BJ (cell line): ENCODE results near the gene LHPP. TPM values are rescaled to one million over a fixed set of nuclear protein-coding genes. Genes with fewer than 3 reads are reported as not detected.

Source experiments
- CTCF ChIA-PET: fragments of 350-600 bp; formaldehyde crosslinking; extraction: SDS; loops from one replicate; lab custom pipeline; 2021; ENCODE audit warnings: antibody characterized with exemption, inconsistent platforms; lab: Yijun Ruan, JAX
- POLR2A ChIA-PET: fragments of 300-600 bp; sonication (Branson Sonifier 250); formaldehyde crosslinking; extraction: SDS; loops from one replicate; lab custom pipeline; 2021; ENCODE audit warnings: antibody characterized with exemption; lab: Charles Lee
- DNase-seq: peaks from one replicate; pipeline ENCODE4 v3.0.0-alpha.2; 2011; ENCODE audit warnings: low read depth
- H3K27me3 ChIP-seq: 2 replicates; pipeline ENCODE4 v1.6.0; 2011; ENCODE audit warnings: low read length; ENCODE audit not compliant: control insufficient read depth, insufficient read depth
- H3K36me3 ChIP-seq: 2 replicates; pipeline ENCODE4 v1.5.1; 2011; ENCODE audit warnings: low read length; ENCODE audit not compliant: control insufficient read depth, insufficient read depth
- H3K4me3 ChIP-seq: 2 replicates; pipeline ENCODE4 v1.5.1; 2011; ENCODE audit warnings: low read depth, mild to moderate bottlenecking, control low read depth, low read length
- polyA plus RNA-seq: library from polyadenylated mRNA; depleted of rRNA; stranded (reverse); fragments of >200 nt; gene quantifications from 2 replicates; pipeline ENCODE4 v1.2.3, GENCODE V29; 2011
- TF ChIP-seq, protein P1 (sequence below): IDR thresholded peaks from 2 replicates; pipeline ENCODE4 v1.5.1; 2011; ENCODE audit warnings: low read depth, mild to moderate bottlenecking, control low read depth, inconsistent platforms, low read length, moderate library complexity; ENCODE audit not compliant: insufficient read depth

LHPP gene
- polyA plus RNA-seq, 1 experiment: 23.8 TPM

DNA sequence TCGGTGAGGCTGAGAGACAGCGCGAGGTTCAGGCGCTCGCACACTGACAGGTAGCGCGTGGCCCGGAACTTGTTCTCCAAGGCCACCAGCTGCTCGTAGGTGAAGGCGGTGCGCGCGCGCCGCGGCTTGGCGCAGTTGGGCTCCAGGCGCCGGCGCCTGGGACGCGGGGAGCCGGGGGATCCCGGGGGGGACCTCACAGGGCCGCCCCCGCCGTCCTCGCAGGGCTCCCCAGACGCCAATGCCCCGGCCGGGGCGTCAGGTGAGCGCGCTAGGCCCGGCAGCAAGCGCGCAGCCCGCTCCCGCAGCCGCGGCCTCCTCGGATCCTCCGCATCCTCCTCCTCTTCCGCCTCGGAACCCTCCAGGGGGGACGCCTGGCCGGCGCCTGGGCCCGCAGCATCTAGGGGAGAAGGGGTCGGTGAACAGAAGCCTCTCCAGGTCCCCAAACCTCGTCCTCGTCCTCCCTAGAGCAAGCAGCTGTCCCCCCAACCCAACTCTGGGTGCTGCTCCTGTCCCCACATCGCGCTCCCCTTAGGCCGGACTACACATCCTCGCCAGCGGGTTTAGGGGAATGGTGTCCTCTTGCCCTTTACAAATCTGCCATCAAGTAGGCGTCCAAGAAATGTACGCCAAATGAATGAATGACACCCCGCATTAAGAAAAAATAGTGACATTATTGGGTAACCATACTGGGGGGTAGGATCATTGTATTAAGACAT, 13.7 kb upstream of the LHPP start:
- ChIA-PET POLR2A (no interaction called here), CTCF (interaction anchor here (1.7 kb wide), 1 partner anchor 26 kb away, joined by 3 read pairs; no protein-coding TSS in a partner anchor)
- Histone ChIP-seq H3K27me3 (peaks cover 46% of the 10 kb centered on the region), H3K4me3 (no peak overlapping the region), H3K36me3 (no peaks in the 10 kb centered on the region)
- DNase-seq: no peak
- TF ChIP-seq, protein P1, sequence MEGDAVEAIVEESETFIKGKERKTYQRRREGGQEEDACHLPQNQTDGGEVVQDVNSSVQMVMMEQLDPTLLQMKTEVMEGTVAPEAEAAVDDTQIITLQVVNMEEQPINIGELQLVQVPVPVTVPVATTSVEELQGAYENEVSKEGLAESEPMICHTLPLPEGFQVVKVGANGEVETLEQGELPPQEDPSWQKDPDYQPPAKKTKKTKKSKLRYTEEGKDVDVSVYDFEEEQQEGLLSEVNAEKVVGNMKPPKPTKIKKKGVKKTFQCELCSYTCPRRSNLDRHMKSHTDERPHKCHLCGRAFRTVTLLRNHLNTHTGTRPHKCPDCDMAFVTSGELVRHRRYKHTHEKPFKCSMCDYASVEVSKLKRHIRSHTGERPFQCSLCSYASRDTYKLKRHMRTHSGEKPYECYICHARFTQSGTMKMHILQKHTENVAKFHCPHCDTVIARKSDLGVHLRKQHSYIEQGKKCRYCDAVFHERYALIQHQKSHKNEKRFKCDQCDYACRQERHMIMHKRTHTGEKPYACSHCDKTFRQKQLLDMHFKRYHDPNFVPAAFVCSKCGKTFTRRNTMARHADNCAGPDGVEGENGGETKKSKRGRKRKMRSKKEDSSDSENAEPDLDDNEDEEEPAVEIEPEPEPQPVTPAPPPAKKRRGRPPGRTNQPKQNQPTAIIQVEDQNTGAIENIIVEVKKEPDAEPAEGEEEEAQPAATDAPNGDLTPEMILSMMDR: no peak

DNA sequence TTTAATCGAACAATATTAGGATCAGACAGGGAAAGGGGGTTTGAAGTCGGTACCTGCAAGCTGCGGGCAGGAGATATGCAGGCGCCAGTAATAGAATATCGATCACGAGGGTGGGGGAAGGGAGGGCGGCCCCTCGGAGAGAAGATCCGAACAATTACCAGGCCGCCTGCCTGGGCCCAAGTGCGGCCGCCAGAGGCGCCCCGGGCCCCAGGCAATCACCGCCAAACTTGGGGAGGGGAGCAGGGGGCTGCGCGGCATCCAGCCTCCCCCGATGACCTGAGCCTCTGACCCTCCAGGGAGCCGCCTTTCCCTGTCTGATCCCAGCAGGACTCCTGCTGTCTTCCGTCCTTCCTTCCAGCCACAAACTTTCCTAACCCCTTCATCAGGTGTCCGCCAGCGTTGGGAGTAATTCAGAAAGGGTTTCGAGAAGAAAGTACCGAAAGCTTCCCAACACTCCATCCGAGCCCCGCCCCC, 12.9 kb upstream of the LHPP start:
- peaks cover 49% of the 10 kb centered on the region for H3K27me3 ChIP-seq
- TF ChIP-seq, protein P1: peak; percentile 8; the same call in 1 of the 2 replicates
- POLR2A ChIA-PET: no interaction called here

DNA sequence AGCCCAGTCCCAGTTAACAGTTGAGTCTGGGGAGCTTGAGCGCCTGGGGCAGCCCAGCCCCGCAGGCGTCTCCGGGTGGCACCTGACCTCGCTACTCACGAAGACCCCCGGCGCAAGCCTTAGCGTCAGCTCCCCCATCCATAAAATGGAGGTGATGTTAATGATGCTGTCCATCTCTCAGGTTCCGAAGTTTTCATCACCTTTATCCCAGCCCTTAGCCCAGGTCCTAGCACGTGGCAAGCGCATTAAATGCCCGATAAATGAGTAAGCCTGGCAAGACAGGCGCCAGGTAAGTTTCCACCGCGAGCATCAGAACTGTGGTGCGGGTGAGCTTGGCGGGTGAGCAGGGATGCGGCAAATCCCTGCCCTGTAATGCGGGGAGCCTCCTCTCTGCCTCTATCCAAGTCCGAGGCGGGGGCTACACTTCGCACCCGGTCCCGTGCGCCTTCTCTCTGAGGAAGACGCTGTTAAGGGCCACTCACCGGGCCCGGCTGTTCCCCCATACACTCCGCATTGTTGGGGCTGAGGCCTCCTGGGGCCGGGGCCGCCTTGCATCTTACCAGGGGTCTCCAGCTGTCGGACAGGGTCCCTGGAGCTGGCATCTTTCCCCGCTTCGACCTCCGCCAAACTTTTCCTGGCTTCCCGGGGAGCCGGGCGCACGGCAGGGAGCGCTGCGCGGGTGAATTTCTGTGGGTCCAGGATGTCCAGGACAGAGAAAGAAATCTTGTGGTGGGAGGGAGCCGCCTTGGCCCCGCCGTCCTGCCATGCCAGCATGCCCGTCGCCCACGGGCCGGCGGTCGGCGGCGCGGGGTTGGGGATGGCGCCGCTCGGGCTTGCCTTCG, 12.2 kb upstream of the LHPP start:
- TF ChIP-seq, protein P1: no peak
- CTCF ChIA-PET: interaction anchor here (1.7 kb wide), 1 partner anchor 28 kb away, joined by 3 read pairs; no protein-coding TSS in a partner anchor

More for the DNA sequence above, 12.9 kb upstream of the LHPP start:
- no peak for DNase-seq
- CTCF ChIA-PET: interaction anchor here (1.7 kb wide), 1 partner anchor 27 kb away, joined by 3 read pairs; no protein-coding TSS in a partner anchor
- H3K36me3 ChIP-seq: no peaks in the 10 kb centered on the region
- no peak overlapping the region for H3K4me3 ChIP-seq

DNA sequence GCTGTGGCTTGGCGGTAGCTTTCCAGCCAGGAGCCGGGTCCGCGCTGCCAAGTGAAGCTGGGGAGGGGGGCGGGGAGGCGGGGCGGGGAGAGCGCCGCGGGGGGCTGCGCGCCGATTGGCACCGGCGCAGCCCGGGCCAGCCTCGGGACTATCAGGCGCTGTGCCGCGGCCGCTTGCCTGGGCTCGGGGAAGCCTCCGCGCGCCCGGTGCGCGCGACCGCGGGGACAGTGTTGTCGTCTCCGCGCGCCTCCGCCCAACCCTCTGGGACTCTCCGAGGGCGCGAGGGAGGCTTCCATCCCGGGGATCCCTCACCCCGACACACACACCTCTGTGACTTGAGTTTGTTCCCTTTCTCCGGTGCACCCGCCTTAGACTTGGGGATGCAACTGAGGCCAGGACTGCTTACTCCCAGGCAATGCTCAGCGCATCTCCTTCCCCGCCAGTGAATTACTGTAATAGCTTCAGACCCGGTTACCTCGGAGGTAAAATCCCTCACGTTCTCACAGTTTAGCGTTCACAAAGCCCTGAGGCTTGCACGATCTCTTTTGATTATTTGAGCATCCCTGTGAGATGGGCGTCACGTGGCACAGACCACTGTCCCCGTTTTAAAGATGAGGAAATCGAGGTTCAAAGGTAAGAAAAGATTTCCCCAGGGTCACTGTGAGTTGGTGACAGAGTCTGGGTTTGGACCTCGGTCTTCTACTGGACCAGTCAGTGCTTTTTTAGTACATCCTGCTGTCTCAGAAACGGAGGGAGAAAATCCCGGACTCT, 11.4 kb upstream of the LHPP start, which contains the start of gene NKX1-2:
TSS of gene NKX1-2 (minus strand) at position 24 of the 771 bp plus-strand sequence. CDS start 92 bp downstream, outside the sequence.
- POLR2A ChIA-PET: no interaction called here
- H3K36me3 ChIP-seq: no peaks in the 10 kb centered on the region
- H3K4me3 ChIP-seq: no peak within 1 kb of the TSS
- TF ChIP-seq, protein P1: no peak
- peaks cover 55% of the 10 kb centered on the region for H3K27me3 ChIP-seq
- CTCF ChIA-PET: no interaction called here
- DNase-seq: no peak

More for the DNA sequence above, 12.2 kb upstream of the LHPP start:
- Histone ChIP-seq H3K4me3 (no peak overlapping the region), H3K36me3 (no peaks in the 10 kb centered on the region), H3K27me3 (peaks cover 52% of the 10 kb centered on the region)
- POLR2A ChIA-PET: no interaction called here
- DNase-seq: no peak

GRCh38 chr10:124450783-124451057, 10.9 kb upstream of the LHPP start:
- no peak for DNase-seq
- ChIA-PET POLR2A (no interaction called here), CTCF (no interaction called here)
- Histone ChIP-seq H3K4me3 (no peak overlapping the region), H3K27me3 (peaks cover 58% of the 10 kb centered on the region), H3K36me3 (no peaks in the 10 kb centered on the region)
- TF ChIP-seq, protein P1: no peak
